ENCODE measurements around the gene ITPK1.

The ITPK1 gene

DNA sequence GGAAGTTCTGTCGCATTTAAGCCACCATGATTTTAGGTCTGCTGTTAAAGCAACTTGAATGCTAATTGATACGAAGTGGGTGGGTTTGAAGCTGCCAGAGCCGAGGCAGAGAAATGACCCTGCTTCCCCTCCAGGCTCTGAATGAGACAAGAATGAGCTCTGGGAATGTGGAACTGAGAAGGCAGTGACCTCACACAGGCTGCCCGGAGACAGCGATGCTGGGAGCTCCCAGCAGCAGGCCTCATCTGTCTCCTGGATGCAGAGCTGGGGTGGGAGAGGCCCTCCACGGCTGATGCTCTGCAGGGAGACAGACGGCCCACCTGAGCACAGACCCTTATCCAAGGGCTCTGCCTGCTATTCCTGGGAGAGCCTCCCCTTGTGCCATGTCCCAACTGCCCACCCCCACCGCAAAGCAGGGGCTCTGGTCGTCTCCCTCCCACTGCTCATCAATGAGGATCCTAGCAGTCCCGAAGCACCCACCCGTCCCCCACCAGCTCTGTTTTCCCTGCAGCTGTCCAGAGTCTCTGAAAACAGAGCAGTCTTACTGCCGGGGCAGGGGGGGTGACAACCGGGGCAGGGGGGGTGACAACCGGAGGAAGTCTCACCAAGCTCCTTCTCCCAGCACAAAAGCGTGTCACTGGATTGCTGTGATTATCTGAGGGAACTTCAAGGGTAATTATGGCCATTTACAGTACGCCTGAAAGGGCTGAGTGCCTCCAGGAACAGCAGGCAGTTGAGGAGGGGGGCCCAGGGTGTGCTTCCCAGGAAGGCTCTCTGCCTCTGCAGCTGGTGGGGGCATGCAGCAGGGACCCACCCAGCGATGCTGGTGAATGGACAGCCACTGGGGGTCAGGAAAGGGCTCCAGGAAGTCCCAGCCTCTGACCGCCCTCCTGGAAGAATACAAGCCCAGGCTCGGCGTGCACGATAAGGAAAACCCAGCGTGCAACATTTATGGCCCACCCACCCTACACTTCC lies 125.0 kb downstream of the ITPK1 start:
- TF ChIP-seq, protein P1, sequence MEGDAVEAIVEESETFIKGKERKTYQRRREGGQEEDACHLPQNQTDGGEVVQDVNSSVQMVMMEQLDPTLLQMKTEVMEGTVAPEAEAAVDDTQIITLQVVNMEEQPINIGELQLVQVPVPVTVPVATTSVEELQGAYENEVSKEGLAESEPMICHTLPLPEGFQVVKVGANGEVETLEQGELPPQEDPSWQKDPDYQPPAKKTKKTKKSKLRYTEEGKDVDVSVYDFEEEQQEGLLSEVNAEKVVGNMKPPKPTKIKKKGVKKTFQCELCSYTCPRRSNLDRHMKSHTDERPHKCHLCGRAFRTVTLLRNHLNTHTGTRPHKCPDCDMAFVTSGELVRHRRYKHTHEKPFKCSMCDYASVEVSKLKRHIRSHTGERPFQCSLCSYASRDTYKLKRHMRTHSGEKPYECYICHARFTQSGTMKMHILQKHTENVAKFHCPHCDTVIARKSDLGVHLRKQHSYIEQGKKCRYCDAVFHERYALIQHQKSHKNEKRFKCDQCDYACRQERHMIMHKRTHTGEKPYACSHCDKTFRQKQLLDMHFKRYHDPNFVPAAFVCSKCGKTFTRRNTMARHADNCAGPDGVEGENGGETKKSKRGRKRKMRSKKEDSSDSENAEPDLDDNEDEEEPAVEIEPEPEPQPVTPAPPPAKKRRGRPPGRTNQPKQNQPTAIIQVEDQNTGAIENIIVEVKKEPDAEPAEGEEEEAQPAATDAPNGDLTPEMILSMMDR (IDR thresholded peaks at IDR 0.05; ENCODE audit: insufficient read depth, missing control alignments), result no peak
- DNase-seq (ENCODE audit: insufficient read length, low spot score), result no peak
- FAIRE-seq, result no peak

DNA sequence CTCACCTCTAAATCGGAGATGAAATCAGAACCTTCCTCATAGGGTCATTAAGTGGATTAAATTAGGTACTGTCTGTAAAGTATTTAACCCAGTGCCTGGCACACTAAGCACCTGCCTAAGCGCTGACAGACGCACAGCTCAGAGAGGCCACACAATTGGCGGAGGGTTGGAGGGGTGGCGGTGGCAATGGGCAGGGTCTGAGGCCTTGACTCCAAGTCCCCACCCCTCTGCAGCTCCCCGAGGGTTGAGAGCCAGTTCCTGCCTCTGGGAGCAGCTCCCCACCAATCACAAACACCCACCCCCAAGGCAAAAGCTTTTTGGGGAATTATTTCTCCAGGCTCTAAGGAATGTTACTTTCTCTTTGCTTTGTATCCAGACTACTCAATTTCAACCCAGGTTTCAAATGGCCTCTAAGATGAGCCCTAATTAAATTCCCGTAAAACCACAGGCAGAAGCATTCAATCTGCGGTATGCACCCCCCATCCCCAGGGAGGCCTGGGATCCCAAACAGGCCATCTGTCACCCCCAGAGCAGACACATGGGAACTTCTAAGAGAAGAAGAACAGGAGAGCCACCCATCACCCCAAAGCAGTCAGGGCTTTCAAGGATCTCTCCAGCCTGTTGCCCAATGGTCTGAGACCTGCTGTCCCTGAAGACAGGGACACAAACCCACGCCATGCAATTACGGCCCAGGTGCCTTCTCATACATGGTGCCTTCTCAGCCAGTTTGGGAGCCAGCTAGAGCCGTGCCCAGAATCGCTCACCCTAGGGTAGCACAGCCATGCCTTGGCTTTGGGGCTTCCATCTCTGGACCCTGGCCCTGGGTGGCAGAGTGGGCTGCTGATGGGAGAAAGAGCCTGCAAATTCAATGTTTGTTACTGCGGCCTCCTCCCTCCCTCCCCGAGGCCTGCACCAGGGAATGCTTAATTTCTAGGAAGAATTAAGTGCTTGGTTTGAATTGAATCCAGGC lies 126.7 kb downstream of the ITPK1 start:
- peak; percentile 70 for FAIRE-seq
- peak; percentile 81 for DNase-seq (ENCODE audit: insufficient read length, low spot score)
- TF ChIP-seq, protein P1 (IDR thresholded peaks at IDR 0.05; ENCODE audit: insufficient read depth, missing control alignments), result no peak

DNA sequence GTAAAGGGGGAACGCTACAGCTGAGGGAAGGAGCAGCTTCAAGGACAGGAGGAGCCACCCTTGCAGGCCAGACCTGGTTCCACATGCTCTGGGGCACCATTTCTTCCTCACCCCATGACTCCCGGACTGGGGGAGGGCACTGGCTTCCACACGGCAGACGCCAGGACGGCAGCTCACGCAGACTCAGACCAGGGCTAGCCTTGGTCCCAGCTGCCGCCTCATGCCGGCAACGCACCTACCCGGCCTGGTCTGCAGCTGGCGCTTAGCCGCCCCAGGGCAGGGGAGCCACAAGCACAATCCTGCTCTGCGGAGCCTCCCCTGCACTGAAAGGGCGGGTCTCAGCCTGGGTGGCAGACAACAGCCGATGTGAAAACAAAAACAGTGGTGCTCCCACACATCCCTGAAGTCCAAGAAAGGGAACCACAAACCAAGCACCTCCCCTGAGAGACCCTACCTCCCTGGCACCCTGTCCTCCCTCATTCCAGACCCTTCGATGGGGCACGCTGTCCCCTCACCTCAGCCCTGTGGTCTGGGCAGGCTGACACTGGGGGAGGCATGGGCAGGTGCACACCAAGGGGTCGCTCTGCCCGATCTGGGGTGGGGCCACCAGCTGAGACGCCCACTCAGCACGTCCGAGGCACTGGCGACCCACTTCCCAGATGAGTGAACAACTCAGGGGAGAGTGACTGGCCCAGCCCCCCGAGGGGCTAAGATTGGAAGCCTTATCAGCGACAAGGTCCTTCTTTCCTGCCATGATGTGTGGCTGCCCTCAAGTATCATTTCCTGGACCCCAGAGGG lies 127.8 kb downstream of the ITPK1 start:
- DNase-seq (ENCODE audit: insufficient read length, low spot score) (no peak), FAIRE-seq (no peak)
- TF ChIP-seq, protein P1 (IDR thresholded peaks at IDR 0.05; ENCODE audit: insufficient read depth, missing control alignments), result no peak

DNA sequence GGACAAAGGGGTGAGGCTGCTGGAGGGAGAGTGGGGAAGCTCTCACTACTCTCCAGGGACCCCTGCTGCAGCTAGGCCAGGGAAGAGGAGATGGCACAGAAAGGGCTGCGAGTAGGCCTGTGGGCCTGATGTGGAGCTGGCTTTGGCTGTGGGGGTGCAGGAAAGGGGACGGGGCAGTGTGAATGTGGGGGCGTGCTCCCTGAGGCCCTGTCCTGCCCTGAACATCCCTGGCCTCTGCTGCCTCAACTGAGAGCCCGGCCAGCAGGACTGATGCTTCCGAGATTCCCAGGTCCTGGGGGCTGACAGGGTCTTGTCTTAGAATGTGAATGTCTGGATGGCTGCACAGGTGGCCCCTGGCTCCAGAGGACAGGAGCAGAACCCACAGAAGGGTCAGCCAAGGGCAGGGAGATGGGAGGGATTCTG lies 128.6 kb downstream of the ITPK1 start:
- no peak for FAIRE-seq
- TF ChIP-seq, protein P1 (IDR thresholded peaks at IDR 0.05; ENCODE audit: insufficient read depth, missing control alignments), result no peak
- DNase-seq (ENCODE audit: insufficient read length, low spot score), result no peak

DNA sequence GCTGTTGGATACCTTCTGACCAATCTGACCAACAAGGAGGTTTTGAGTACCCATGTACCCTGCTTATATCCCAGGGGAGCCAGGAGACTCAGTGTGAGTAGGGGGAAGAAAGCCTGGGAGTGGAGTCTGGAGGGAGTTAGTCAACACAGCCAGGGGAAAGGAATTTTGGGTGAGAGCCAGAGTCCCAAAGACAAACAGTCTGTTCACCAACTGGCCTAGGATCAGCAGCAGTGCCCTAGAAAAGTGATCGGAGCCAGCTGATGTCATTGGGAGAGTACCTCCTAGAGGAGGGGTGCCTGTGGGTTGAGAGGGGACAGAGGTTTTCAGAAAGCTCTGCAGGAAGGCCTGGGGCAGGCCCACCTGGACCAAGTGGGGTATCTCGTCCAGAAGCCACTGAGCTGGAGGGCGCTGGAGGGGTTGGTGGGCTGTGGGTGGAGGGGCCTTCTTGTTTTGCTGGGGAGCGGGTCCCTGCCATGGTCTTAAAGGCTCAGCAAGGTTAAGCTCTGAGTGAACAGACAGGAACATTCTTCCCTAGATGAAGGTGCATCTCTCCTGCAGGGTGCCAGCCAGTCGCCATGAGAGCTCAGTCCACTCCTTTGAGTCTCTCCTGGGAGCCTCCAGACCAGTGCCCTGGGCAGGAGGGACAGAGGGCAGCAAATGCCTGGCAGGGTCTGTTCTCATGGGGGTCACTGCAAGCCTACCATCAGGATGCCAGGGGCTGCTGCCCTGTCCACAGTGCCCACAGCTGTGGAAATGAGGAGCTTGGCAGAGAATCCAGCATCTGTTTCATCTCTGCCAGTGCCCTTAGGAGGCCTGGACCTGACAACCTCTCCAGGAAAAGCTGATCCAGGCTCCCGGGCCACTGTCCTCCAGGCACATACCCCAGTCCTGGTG lies 129.2 kb downstream of the ITPK1 start:
- DNase-seq (ENCODE audit: insufficient read length, low spot score) (no peak), FAIRE-seq (no peak)
- TF ChIP-seq, protein P1 (IDR thresholded peaks at IDR 0.05; ENCODE audit: insufficient read depth, missing control alignments), result no peak

DNA sequence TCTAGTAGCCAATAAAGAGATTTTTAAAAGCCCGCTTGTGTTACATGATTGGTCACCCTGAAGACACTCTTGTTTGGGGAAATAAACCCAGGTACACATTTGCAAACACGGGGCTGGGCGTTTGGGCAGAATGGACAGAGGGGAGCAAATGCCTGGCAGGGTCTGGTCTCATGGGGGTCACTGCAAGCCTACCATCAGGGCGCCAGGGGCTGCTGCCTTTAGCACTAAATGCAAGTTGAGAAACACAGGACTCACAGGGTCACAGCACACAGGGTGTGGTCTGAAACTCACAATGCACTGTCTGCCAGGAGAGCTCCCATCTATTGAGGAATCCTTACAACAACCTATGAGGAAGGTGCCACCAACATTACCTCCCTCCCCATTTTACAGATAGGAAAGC lies 130.2 kb downstream of the ITPK1 start:
- FAIRE-seq (no peak), DNase-seq (ENCODE audit: insufficient read length, low spot score) (no peak)
- TF ChIP-seq, protein P1 (IDR thresholded peaks at IDR 0.05; ENCODE audit: insufficient read depth, missing control alignments), result no peak

Measured in D721Med (cell line).